K562 (cell line): Measurements from ENCODE around the gene FAM187B. TPM values are rescaled to one million over a fixed set of nuclear protein-coding genes. Genes with fewer than 3 reads are reported as not detected.

Experiments used
- ETV1 ChIP-seq: fragments of 450-650 bp; conservative IDR thresholded peaks from 2 replicates; pipeline ENCODE4 v1.6.1; 2016; ENCODE audit warnings: missing genetic modification characterization, control low read depth, low read depth, missing compliant biosample characterization
- MTA1 ChIP-seq: fragments of 450-650 bp; IDR thresholded peaks from 2 replicates; pipeline ENCODE4 v1.6.1; 2017; ENCODE audit warnings: borderline replicate concordance
- NCOA4 ChIP-seq: fragments of 450-650 bp; IDR thresholded peaks from 2 replicates; pipeline ENCODE4 v1.6.1; 2018; ENCODE audit warnings: mild to moderate bottlenecking; ENCODE audit not compliant: partially characterized antibody
- SMARCA5 ChIP-seq: fragments of 450-650 bp; IDR thresholded peaks from 2 replicates; pipeline ENCODE4 v1.6.1; 2016
- ZNF644 ChIP-seq: fragments of 200-800 bp; sonication (Bioruptor generic); IDR thresholded peaks from 2 replicates; pipeline ENCODE4 v1.6.1; 2016; ENCODE audit warnings: low read depth, missing genetic modification characterization, missing compliant biosample characterization
- polyA plus RNA-seq, 8 experiments: library from polyadenylated mRNA; depleted of rRNA in 4 of 8; stranded (reverse) in 5 of 8; unstranded in 3 of 8; fragments of >200 nt; fragmentation: Nextera tagmentation in 2 of 8; fragmentation: Illumina TruSeq in 1 of 8; extraction: Ambion mirVana in 2 of 8; extraction: Trizol in 1 of 8; gene quantifications; 2 replicates each; pipeline versions ENCODE4 v1.2.1 to v1.2.3, GENCODE V29; 2011 to 2014; ENCODE audit warnings: inconsistent platforms in 1 of 8, missing spikeins in 1 of 8
- total RNA-seq, 7 experiments: library from RNA; depleted of rRNA in 6 of 7; stranded (reverse); fragments of >200 nt in 6 of 7; fragmentation: Illumina TruSeq in 2 of 7; extraction: Trizol in 2 of 7; gene quantifications; 2 replicates each; pipeline versions ENCODE4 v1.2.1 to v1.2.3, GENCODE V29; 2011 to 2021; ENCODE audit warnings: low replicate concordance in 1 of 7
- TF ChIP-seq, protein P1 (sequence below): fragments of 450-650 bp; formaldehyde crosslinking; conservative IDR thresholded peaks from 2 replicates; pipeline ENCODE4 v1.4.0; 2022; ENCODE audit warnings: mild to moderate bottlenecking, missing genetic modification characterization
- TF ChIP-seq, protein P2 (sequence below), 2 experiments: fragments of 450-650 bp; IDR thresholded peaks; 2 replicates each; pipeline ENCODE4 v1.6.1; 2016
- TF ChIP-seq, protein P3 (sequence below): fragments of 250-450 bp; sonication (Bioruptor Pico); IDR thresholded peaks from 2 replicates; pipeline ENCODE4 v1.4.0; 2020; ENCODE audit warnings: mild to moderate bottlenecking, moderate library complexity
- TF ChIP-seq, protein P4 (sequence below): fragments of 450-650 bp; IDR thresholded peaks from 2 replicates; pipeline ENCODE4 v1.6.1; 2016; ENCODE audit warnings: borderline replicate concordance
- TF ChIP-seq, protein P5 (sequence below): fragments of 200-800 bp; sonication (Bioruptor generic); IDR thresholded peaks from 2 replicates; pipeline ENCODE4 v1.6.1; 2016; ENCODE audit warnings: missing genetic modification characterization, missing compliant biosample characterization

Gene FAM187B
- total and polyA plus RNA-seq, 9 of the 15 experiments (the other 6 are each of a cell fraction or from before 2014, with no cell fraction given) = 0.04 to 0.09 TPM; not detected in 7

DNA sequence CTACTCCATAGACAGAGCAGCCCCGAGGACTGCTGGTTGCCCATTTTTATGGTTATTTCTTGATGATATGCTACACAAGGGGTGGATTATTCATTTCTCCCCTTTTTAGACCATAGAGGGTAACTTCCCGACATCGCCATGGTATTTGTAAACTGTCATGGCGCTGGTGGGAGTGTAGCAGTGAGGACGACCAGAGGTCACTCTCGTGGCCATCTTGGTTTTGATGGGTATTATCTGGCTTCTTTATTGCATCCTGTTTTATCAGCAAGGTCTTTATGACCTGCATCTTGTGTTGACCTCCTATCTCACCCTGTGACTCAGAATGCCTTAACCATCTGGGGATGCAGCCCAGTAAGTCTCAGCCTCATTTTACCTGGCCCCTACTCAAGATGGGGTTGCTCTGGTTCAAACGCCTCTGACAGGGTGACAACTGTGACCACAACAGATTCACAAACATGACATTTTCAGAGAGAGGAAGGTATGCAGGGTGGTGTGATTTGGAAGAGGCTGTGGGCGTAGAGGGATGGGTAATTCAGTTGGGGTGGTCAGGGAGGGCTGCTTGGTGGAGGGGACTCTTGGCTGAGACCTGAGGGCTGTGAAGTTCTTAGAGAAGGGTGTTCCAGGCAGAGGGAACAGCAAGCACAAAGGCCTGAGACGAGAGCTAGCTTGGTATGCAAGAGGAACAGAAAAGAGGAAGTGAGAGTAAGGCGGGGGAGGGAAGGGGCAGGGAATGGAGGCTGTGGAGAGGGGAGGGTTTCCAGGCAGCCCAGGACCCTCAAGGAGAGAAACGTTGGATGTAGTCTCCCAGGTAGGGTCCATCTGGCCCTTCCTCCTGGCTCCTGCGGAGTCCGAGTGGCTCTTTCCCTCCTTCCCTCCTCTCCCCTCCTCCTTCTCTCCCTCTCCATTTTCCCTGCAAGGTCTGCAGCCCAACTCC, 23.5 kb downstream of the FAM187B start (continued):
- TF ChIP-seq, protein P1, sequence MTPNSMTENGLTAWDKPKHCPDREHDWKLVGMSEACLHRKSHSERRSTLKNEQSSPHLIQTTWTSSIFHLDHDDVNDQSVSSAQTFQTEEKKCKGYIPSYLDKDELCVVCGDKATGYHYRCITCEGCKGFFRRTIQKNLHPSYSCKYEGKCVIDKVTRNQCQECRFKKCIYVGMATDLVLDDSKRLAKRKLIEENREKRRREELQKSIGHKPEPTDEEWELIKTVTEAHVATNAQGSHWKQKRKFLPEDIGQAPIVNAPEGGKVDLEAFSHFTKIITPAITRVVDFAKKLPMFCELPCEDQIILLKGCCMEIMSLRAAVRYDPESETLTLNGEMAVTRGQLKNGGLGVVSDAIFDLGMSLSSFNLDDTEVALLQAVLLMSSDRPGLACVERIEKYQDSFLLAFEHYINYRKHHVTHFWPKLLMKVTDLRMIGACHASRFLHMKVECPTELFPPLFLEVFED (CRISPR knock-in tag) = peak; percentile 92
- peak; percentile 99 for TF ChIP-seq SMARCA5
- TF ChIP-seq ZNF644 (tag) = peak; percentile 99
- TF ChIP-seq MTA1 = peak; percentile 83
- TF ChIP-seq, protein P2, sequence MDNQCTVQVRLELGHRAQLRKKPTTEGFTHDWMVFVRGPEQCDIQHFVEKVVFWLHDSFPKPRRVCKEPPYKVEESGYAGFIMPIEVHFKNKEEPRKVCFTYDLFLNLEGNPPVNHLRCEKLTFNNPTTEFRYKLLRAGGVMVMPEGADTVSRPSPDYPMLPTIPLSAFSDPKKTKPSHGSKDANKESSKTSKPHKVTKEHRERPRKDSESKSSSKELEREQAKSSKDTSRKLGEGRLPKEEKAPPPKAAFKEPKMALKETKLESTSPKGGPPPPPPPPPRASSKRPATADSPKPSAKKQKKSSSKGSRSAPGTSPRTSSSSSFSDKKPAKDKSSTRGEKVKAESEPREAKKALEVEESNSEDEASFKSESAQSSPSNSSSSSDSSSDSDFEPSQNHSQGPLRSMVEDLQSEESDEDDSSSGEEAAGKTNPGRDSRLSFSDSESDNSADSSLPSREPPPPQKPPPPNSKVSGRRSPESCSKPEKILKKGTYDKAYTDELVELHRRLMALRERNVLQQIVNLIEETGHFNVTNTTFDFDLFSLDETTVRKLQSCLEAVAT (IDR thresholded peaks at IDR 0.05) = peak; percentile 54 to 83; a peak in 1 of 4 replicates
- TF ChIP-seq NCOA4 = no peak
- TF ChIP-seq, protein P3, sequence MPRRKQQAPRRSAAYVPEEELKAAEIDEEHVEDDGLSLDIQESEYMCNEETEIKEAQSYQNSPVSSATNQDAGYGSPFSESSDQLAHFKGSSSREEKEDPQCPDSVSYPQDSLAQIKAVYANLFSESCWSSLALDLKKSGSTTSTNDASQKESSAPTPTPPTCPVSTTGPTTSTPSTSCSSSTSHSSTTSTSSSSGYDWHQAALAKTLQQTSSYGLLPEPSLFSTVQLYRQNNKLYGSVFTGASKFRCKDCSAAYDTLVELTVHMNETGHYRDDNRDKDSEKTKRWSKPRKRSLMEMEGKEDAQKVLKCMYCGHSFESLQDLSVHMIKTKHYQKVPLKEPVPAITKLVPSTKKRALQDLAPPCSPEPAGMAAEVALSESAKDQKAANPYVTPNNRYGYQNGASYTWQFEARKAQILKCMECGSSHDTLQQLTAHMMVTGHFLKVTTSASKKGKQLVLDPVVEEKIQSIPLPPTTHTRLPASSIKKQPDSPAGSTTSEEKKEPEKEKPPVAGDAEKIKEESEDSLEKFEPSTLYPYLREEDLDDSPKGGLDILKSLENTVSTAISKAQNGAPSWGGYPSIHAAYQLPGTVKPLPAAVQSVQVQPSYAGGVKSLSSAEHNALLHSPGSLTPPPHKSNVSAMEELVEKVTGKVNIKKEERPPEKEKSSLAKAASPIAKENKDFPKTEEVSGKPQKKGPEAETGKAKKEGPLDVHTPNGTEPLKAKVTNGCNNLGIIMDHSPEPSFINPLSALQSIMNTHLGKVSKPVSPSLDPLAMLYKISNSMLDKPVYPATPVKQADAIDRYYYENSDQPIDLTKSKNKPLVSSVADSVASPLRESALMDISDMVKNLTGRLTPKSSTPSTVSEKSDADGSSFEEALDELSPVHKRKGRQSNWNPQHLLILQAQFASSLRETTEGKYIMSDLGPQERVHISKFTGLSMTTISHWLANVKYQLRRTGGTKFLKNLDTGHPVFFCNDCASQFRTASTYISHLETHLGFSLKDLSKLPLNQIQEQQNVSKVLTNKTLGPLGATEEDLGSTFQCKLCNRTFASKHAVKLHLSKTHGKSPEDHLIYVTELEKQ (CRISPR knock-in tag) = peak; percentile 97
- TF ChIP-seq, protein P4, sequence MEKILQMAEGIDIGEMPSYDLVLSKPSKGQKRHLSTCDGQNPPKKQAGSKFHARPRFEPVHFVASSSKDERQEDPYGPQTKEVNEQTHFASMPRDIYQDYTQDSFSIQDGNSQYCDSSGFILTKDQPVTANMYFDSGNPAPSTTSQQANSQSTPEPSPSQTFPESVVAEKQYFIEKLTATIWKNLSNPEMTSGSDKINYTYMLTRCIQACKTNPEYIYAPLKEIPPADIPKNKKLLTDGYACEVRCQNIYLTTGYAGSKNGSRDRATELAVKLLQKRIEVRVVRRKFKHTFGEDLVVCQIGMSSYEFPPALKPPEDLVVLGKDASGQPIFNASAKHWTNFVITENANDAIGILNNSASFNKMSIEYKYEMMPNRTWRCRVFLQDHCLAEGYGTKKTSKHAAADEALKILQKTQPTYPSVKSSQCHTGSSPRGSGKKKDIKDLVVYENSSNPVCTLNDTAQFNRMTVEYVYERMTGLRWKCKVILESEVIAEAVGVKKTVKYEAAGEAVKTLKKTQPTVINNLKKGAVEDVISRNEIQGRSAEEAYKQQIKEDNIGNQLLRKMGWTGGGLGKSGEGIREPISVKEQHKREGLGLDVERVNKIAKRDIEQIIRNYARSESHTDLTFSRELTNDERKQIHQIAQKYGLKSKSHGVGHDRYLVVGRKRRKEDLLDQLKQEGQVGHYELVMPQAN = peak; percentile 38; the same call in 1 of the 2 replicates
- peak; percentile 72 for TF ChIP-seq ETV1
- TF ChIP-seq, protein P5, sequence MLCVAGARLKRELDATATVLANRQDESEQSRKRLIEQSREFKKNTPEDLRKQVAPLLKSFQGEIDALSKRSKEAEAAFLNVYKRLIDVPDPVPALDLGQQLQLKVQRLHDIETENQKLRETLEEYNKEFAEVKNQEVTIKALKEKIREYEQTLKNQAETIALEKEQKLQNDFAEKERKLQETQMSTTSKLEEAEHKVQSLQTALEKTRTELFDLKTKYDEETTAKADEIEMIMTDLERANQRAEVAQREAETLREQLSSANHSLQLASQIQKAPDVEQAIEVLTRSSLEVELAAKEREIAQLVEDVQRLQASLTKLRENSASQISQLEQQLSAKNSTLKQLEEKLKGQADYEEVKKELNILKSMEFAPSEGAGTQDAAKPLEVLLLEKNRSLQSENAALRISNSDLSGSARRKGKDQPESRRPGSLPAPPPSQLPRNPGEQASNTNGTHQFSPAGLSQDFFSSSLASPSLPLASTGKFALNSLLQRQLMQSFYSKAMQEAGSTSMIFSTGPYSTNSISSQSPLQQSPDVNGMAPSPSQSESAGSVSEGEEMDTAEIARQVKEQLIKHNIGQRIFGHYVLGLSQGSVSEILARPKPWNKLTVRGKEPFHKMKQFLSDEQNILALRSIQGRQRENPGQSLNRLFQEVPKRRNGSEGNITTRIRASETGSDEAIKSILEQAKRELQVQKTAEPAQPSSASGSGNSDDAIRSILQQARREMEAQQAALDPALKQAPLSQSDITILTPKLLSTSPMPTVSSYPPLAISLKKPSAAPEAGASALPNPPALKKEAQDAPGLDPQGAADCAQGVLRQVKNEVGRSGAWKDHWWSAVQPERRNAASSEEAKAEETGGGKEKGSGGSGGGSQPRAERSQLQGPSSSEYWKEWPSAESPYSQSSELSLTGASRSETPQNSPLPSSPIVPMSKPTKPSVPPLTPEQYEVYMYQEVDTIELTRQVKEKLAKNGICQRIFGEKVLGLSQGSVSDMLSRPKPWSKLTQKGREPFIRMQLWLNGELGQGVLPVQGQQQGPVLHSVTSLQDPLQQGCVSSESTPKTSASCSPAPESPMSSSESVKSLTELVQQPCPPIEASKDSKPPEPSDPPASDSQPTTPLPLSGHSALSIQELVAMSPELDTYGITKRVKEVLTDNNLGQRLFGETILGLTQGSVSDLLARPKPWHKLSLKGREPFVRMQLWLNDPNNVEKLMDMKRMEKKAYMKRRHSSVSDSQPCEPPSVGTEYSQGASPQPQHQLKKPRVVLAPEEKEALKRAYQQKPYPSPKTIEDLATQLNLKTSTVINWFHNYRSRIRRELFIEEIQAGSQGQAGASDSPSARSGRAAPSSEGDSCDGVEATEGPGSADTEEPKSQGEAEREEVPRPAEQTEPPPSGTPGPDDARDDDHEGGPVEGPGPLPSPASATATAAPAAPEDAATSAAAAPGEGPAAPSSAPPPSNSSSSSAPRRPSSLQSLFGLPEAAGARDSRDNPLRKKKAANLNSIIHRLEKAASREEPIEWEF (CRISPR knock-in tag) = peak; percentile 83; the same call in 1 of the 2 replicates
